22Rv1 (cell line): ENCODE data around the gene SWI5.

Source experiments
- CTCF ChIP-seq: fragments of 450-650 bp; IDR thresholded peaks from 2 replicates; pipeline ENCODE4 v1.5.1; 2017; ENCODE audit warnings: mild to moderate bottlenecking
- ZFX ChIP-seq: fragments of 450-650 bp; IDR thresholded peaks from 2 replicates; pipeline ENCODE4 v1.6.1; 2017; ENCODE audit warnings: antibody characterized with exemption, borderline replicate concordance

GRCh38 chr9:128297221-128297773 is 21.2 kb downstream of the SWI5 start:
- no peak for TF ChIP-seq CTCF
- no peak for TF ChIP-seq ZFX
